Measurements from ENCODE around the gene TCF23. TPM values are rescaled to one million over a fixed set of nuclear protein-coding genes. Genes with fewer than 3 reads are reported as not detected.

Gene TCF23
- under 1 TPM in 2 of 3 donors, not detected in 1; 0.05 to 0.23 TPM for total RNA-seq
- long read RNA-seq, donor 1 = 0 reads
- long read RNA-seq, donor 2 = 0 reads

- no peak for TF ChIP-seq CTCF (IDR thresholded peaks at IDR 0.05)
- H3K4me3 ChIP-seq = no peak within 1 kb of the TSS
- H3K36me3 ChIP-seq (ENCODE audit: low read depth) = no peaks in the 10 kb centered on the region
- H3K9me3 ChIP-seq = no peaks in the 10 kb centered on the region
- ATAC-seq (no peak), DNase-seq (no peak)
- intact Hi-C loops (cut with DNase I, micrococcal nuclease) = no loop called here
- no peaks in the 10 kb centered on the region for H3K4me1 ChIP-seq (ENCODE audit: low read depth)
Observed at GRCh38 chr2:27148801-27149439, at the start of gene TCF23. Gene TCF23, plus strand, starts transcription at chr2:27149004. Its CDS starts 130 bp downstream, at chr2:27149134.

GRCh38 chr2:27099334-27099955, 49.4 kb upstream of the TCF23 start:
- intact Hi-C loops (cut with DNase I, micrococcal nuclease) = loop anchor here (10.0 kb wide), 3 partner anchors 105 to 185 kb away; partner anchors contain the start of genes ATRAID (in 1 of the 2), CAD (in 1 of the 2), SLC5A6 (in 1 of the 2) and TRIM54 (in 1 of the 2)
- TF ChIP-seq CTCF (IDR thresholded peaks at IDR 0.05) = no peak
- Histone ChIP-seq H3K9me3 (no peaks in the 10 kb centered on the region), H3K4me1 (ENCODE audit: low read depth) (peaks cover 3% of the 10 kb centered on the region), H3K36me3 (ENCODE audit: low read depth) (no peaks in the 10 kb centered on the region), H3K4me3 (no peak overlapping the region)
- no peak for DNase-seq
- ATAC-seq = no peak

- intact Hi-C loops (cut with DNase I, micrococcal nuclease) = no loop called here
- ATAC-seq = no peak
- no peaks in the 10 kb centered on the region for H3K36me3 ChIP-seq (ENCODE audit: low read depth)
Observed at GRCh38 chr2:27100036-27100435, 48.8 kb upstream of the TCF23 start.

GRCh38 chr2:27102329-27102728, 46.5 kb upstream of the TCF23 start:
- Histone ChIP-seq H3K9me3 (no peaks in the 10 kb centered on the region), H3K36me3 (ENCODE audit: low read depth) (no peaks in the 10 kb centered on the region), H3K4me3 (no peak overlapping the region), H3K4me1 (ENCODE audit: low read depth) (no peaks in the 10 kb centered on the region)
- TF ChIP-seq CTCF (IDR thresholded peaks at IDR 0.05) = no peak
- intact Hi-C loops (cut with DNase I, micrococcal nuclease) = no loop called here
- ATAC-seq (no peak), DNase-seq (no peak)

More at GRCh38 chr2:27100036-27100435, 48.8 kb upstream of the TCF23 start:
- H3K9me3 ChIP-seq = no peaks in the 10 kb centered on the region
- no peak for DNase-seq
- peaks cover 3% of the 10 kb centered on the region for H3K4me1 ChIP-seq (ENCODE audit: low read depth)
- H3K4me3 ChIP-seq = no peak overlapping the region
- TF ChIP-seq CTCF (IDR thresholded peaks at IDR 0.05) = no peak

- DNase-seq = no peak
- no peaks in the 10 kb centered on the region for H3K9me3 ChIP-seq
- no peak for TF ChIP-seq CTCF (IDR thresholded peaks at IDR 0.05)
- no peaks in the 10 kb centered on the region for H3K4me1 ChIP-seq (ENCODE audit: low read depth)
- no peak for ATAC-seq
- intact Hi-C loops (cut with DNase I, micrococcal nuclease) = no loop called here
- no peak overlapping the region for H3K4me3 ChIP-seq
- H3K36me3 ChIP-seq (ENCODE audit: low read depth) = no peaks in the 10 kb centered on the region
Observed at GRCh38 chr2:27105981-27106380, 42.8 kb upstream of the TCF23 start.

Data from mucosa of descending colon (tissue), 3 donors.